Uterus (tissue), 2 donors: ENCODE results near the gene OR3A2.

ENCODE experiments used
- POLR2A ChIP-seq, 2 donors: fragments of 450-650 bp; IDR thresholded peaks; one replicate each; pipeline ENCODE4 v1.6.1; 2016; ENCODE audit warnings: antibody characterized with exemption in 2 of 2, mild to moderate bottlenecking in 1 of 2, moderate library complexity in 1 of 2
- TF ChIP-seq, protein P1 (sequence below), 4 experiments: fragments of 200-600 bp in 2 of 4; fragments of 450-650 bp in 2 of 4; sonication (generic) in 2 of 4; IDR thresholded peaks; one replicate each; pipeline ENCODE4 v1.5.1; 2016 to 2019; ENCODE audit warnings: antibody characterized with exemption in 4 of 4, mild to moderate bottlenecking in 2 of 4, moderate library complexity in 1 of 4

DNA sequence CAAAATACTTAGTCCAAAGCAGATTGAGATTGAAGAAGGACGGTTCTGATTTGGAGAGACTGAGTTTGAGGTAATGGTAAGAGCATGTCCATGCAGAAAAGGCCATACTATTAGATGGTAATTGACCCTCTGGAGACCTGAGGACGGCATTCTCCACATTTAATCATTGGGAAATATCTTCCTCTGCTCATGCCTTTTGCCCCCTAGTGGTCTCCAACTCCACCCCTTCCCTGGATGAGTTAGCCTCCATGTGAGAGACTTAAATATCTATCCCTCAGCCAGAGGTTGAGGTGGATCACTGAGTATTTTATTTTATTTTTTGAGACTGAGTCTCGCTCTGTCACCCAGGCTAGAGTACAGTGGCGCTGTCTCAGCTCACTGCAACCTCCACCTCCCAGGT lies 77.5 kb downstream of the OR3A2 start:
- TF ChIP-seq, protein P1, sequence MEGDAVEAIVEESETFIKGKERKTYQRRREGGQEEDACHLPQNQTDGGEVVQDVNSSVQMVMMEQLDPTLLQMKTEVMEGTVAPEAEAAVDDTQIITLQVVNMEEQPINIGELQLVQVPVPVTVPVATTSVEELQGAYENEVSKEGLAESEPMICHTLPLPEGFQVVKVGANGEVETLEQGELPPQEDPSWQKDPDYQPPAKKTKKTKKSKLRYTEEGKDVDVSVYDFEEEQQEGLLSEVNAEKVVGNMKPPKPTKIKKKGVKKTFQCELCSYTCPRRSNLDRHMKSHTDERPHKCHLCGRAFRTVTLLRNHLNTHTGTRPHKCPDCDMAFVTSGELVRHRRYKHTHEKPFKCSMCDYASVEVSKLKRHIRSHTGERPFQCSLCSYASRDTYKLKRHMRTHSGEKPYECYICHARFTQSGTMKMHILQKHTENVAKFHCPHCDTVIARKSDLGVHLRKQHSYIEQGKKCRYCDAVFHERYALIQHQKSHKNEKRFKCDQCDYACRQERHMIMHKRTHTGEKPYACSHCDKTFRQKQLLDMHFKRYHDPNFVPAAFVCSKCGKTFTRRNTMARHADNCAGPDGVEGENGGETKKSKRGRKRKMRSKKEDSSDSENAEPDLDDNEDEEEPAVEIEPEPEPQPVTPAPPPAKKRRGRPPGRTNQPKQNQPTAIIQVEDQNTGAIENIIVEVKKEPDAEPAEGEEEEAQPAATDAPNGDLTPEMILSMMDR (IDR thresholded peaks at IDR 0.05), result no peak
- no peak for TF ChIP-seq POLR2A (IDR thresholded peaks at IDR 0.05)
